ENCODE measurements around the gene GABPB1.

DNA sequence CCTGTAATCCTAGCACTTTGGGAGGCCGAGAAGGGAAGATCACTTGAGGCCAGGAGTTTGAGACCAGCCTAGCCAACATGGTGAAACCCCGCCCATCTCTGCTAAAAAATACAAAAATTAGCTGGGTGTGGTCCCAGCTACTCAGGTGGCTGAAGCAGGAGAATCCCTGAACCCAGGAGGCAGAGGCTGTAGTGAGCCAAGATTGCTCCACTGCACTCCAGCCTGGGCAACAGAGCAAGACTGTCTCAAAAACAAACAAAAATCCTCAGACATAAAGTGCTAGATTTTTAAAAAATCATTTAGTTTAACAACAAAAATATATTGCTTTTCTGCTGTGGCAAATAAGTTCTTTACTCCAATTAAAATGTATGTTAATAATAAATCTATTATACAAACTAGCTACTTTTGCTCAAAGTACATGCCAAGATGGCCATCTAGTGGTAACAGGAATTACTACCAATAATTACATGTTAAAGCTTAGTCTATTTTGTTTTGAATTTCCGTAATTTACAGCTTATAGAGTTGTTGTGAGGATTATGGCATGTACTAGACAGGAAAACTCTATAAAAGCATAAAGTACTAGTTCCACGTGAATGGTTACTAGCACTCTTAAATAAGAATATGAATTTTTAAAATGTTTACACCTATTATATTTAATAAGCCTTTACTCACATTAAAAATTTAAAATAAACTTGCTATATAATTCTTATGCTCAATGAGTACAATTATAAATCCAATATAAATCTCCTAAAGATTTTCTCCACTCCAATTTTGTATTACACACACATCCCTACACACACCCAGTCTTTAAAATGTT lies 39.0 kb downstream of the GABPB1 start:
- no peak for TF ChIP-seq MXI1 (IDR thresholded peaks at IDR 0.05; ENCODE audit: low read depth, low read length)
- TF ChIP-seq, protein P1, sequence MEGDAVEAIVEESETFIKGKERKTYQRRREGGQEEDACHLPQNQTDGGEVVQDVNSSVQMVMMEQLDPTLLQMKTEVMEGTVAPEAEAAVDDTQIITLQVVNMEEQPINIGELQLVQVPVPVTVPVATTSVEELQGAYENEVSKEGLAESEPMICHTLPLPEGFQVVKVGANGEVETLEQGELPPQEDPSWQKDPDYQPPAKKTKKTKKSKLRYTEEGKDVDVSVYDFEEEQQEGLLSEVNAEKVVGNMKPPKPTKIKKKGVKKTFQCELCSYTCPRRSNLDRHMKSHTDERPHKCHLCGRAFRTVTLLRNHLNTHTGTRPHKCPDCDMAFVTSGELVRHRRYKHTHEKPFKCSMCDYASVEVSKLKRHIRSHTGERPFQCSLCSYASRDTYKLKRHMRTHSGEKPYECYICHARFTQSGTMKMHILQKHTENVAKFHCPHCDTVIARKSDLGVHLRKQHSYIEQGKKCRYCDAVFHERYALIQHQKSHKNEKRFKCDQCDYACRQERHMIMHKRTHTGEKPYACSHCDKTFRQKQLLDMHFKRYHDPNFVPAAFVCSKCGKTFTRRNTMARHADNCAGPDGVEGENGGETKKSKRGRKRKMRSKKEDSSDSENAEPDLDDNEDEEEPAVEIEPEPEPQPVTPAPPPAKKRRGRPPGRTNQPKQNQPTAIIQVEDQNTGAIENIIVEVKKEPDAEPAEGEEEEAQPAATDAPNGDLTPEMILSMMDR (IDR thresholded peaks at IDR 0.05), result peak; percentile 87
- TF ChIP-seq GABPA (IDR thresholded peaks at IDR 0.05; ENCODE audit: low read depth), result no peak
- TF ChIP-seq, protein P2, sequence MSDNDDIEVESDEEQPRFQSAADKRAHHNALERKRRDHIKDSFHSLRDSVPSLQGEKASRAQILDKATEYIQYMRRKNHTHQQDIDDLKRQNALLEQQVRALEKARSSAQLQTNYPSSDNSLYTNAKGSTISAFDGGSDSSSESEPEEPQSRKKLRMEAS (IDR thresholded peaks at IDR 0.05; ENCODE audit: low read depth), result no peak
- TF ChIP-seq POLR2AphosphoS5 (IDR thresholded peaks at IDR 0.05; ENCODE audit: low read depth, low read length), result no peak
- TF ChIP-seq, protein P3, sequence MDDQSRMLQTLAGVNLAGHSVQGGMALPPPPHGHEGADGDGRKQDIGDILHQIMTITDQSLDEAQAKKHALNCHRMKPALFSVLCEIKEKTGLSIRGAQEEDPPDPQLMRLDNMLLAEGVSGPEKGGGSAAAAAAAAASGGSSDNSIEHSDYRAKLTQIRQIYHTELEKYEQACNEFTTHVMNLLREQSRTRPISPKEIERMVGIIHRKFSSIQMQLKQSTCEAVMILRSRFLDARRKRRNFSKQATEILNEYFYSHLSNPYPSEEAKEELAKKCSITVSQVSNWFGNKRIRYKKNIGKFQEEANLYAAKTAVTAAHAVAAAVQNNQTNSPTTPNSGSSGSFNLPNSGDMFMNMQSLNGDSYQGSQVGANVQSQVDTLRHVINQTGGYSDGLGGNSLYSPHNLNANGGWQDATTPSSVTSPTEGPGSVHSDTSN (IDR thresholded peaks at IDR 0.05), result no peak
- TF ChIP-seq, protein P4, sequence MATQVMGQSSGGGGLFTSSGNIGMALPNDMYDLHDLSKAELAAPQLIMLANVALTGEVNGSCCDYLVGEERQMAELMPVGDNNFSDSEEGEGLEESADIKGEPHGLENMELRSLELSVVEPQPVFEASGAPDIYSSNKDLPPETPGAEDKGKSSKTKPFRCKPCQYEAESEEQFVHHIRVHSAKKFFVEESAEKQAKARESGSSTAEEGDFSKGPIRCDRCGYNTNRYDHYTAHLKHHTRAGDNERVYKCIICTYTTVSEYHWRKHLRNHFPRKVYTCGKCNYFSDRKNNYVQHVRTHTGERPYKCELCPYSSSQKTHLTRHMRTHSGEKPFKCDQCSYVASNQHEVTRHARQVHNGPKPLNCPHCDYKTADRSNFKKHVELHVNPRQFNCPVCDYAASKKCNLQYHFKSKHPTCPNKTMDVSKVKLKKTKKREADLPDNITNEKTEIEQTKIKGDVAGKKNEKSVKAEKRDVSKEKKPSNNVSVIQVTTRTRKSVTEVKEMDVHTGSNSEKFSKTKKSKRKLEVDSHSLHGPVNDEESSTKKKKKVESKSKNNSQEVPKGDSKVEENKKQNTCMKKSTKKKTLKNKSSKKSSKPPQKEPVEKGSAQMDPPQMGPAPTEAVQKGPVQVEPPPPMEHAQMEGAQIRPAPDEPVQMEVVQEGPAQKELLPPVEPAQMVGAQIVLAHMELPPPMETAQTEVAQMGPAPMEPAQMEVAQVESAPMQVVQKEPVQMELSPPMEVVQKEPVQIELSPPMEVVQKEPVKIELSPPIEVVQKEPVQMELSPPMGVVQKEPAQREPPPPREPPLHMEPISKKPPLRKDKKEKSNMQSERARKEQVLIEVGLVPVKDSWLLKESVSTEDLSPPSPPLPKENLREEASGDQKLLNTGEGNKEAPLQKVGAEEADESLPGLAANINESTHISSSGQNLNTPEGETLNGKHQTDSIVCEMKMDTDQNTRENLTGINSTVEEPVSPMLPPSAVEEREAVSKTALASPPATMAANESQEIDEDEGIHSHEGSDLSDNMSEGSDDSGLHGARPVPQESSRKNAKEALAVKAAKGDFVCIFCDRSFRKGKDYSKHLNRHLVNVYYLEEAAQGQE (IDR thresholded peaks at IDR 0.05; ENCODE audit: low read depth, low read length), result no peak
- TF ChIP-seq YY1 (IDR thresholded peaks at IDR 0.05; ENCODE audit: low read depth), result no peak
